ENCODE results near the gene MFSD12.

The MFSD12 gene

GRCh38 chr19:3555653-3556422 lies 1.5 kb downstream of the MFSD12 start:
- DNase-seq (ENCODE audit: low read depth in 2 of 2) = no peak

GRCh38 chr19:3554254-3555083 lies 2.9 kb downstream of the MFSD12 start:
- DNase-seq (ENCODE audit: low read depth in 2 of 2) = no peak

- DNase-seq (ENCODE audit: low read depth in 2 of 2) = no peak
Observed at GRCh38 chr19:3551792-3552095, 5.6 kb downstream of the MFSD12 start.

- DNase-seq (ENCODE audit: low read depth in 2 of 2) = no peak
Observed at GRCh38 chr19:3550947-3551791, 6.2 kb downstream of the MFSD12 start.

- DNase-seq (ENCODE audit: low read depth in 2 of 2) = no peak
Observed at GRCh38 chr19:3549816-3550215, 7.6 kb downstream of the MFSD12 start.

GRCh38 chr19:3548606-3549005 lies 8.8 kb downstream of the MFSD12 start:
- no peak for DNase-seq (ENCODE audit: low read depth in 2 of 2)

GRCh38 chr19:3547767-3548282 lies 9.6 kb downstream of the MFSD12 start:
- DNase-seq (ENCODE audit: low read depth in 2 of 2) = no peak

- DNase-seq (ENCODE audit: low read depth in 2 of 2) = no peak
Observed at GRCh38 chr19:3547301-3547731, 10.1 kb downstream of the MFSD12 start.

GRCh38 chr19:3546119-3546518 lies 11.3 kb downstream of the MFSD12 start:
- no peak for DNase-seq (ENCODE audit: low read depth in 2 of 2)

GRCh38 chr19:3545669-3546034 lies 11.7 kb downstream of the MFSD12 start:
- no peak for DNase-seq (ENCODE audit: low read depth in 2 of 2)

GRCh38 chr19:3544742-3545668 lies 12.4 kb downstream of the MFSD12 start:
- DNase-seq (ENCODE audit: low read depth in 2 of 2) = peak; percentile 57 to 79

- DNase-seq (ENCODE audit: low read depth in 2 of 2) = no peak
Observed at GRCh38 chr19:3544058-3544376, 13.4 kb downstream of the MFSD12 start.

GRCh38 chr19:3543150-3544057 lies 14.0 kb downstream of the MFSD12 start:
- DNase-seq (ENCODE audit: low read depth in 2 of 2) = no peak

GRCh38 chr19:3539756-3540118 lies 17.6 kb downstream of the MFSD12 start:
- DNase-seq (ENCODE audit: low read depth in 2 of 2) = no peak

GRCh38 chr19:3538965-3539755 lies 18.2 kb downstream of the MFSD12 start, which contains the start of gene TEKTIP1:
TSS of gene TEKTIP1 (plus strand) at chr19:3539174. CDS start at chr19:3539178, 4 bp downstream.
- no peak for DNase-seq (ENCODE audit: low read depth in 2 of 2)

GRCh38 chr19:3538258-3538929 lies 19.0 kb downstream of the MFSD12 start:
- DNase-seq (ENCODE audit: low read depth in 2 of 2) = no peak

GRCh38 chr19:3537438-3538240 lies 19.7 kb downstream of the MFSD12 start:
- no peak for DNase-seq (ENCODE audit: low read depth in 2 of 2)

- DNase-seq (ENCODE audit: low read depth in 2 of 2) = no peak
Observed at GRCh38 chr19:3537101-3537437, 20.3 kb downstream of the MFSD12 start.

All from stimulated activated CD4-positive, alpha-beta T cell treated with anti-CD3 and anti-CD28 coated beads, Interleukin-12 subunit alpha, Interleukin-12 subunit beta, amount 100 ng/mL, for 24 hours (primary cell).